SK-N-MC (cell line): Measurements from ENCODE around the gene FBRS.

Experiments
- EZH2 ChIP-seq: fragments of 200-600 bp; sonication (generic); IDR thresholded peaks from one replicate; pipeline ENCODE4 v1.6.1; 2017; ENCODE audit warnings: antibody characterized with exemption
- POLR2AphosphoS5 ChIP-seq: IDR thresholded peaks from 2 replicates; pipeline ENCODE4 v1.6.1; 2012; ENCODE audit warnings: mild to moderate bottlenecking, low read depth, low read length, borderline replicate concordance

GRCh38 chr16:30651124-30652004, 6.9 kb upstream of the FBRS start:
- no peak for TF ChIP-seq EZH2
- TF ChIP-seq POLR2AphosphoS5, result no peak
